Fibroblast of the conjunctiva (primary cell): ENCODE results near the gene LAD1.

Source experiments
- DNase-seq: peaks from one replicate; pipeline ENCODE4 v3.0.0-alpha.2; 2010; ENCODE audit warnings: low read depth

The LAD1 gene

DNA sequence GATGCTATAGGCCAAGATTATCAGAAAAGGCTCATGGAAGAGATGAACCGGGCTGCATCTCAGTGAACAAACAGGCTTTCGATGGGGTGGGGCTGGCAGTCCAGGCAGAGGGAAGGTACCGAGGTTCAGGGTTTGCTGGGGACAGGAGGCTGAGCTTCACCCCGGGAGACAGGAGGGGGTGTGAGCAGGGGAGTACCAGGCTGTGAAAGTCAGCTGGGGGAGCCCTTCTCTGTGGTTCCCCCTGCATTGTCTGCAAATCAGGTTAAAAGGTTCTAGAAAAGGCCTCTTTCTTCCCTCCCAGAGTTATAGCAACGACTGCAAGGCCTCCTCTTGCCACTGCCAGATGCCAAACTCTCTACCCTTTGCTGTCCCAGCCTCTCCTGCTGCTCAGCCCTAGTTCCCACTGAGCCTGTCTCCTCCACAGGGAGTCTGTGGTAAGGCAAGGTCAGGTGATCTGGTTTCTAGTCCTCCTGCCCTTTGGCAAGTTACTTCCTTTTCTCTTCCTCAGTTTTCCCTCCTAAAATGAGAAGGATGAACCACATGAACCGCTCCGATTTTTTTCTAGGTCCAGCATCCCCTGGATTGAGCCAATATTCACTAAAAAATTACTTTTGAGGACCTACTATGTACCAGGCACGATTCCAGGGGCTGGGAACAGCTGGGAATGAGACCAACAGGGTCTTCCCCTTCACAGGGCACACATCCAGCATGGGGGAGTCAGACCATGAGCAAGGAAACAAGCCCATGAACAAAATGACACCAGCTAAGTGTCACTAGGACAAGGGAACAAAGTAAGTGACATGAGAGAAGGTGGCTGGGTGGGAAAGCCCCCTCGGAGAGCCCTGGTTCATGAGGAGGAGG lies 7.2 kb downstream of the LAD1 start:
- DNase-seq: no peak

DNA sequence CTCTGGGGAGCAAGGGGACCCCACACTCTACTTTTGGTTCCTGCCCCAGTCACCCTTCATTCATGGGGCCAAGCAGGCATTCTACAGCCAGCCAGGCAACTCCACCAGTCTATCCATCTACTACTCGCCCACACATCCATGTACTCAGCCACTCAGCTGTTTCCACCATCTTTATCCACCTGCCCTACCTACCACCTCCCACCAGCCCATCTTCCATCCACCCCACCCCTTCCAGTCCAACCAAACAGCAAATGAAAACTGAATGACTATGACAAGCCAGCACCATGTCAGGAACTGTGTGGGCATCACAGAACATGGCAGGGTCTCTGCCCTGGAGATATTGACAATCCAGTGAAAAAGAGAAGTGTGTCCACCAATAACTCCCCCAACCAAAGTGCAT lies 7.9 kb downstream of the LAD1 start:
- no peak for DNase-seq

DNA sequence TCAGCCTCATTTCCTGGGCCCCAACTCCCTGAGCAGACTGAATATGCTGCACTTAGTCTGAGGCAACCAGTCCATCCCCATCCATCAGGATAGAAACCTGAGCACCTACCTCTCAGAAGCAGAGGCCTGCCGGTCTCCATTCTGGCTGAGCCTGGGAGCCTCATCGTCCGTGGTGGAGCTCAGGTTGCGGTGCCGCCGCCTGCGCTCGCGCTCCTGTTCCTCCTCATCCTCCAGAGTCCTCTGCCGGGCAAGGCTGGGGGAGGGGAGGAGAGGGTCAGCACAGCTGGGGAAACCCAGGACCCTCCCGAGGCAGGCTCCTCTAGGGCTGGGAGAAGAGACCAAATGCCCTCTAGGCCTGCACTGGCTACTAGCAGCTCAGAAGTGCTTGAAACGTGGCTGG lies 10.1 kb downstream of the LAD1 start:
- no peak for DNase-seq

DNA sequence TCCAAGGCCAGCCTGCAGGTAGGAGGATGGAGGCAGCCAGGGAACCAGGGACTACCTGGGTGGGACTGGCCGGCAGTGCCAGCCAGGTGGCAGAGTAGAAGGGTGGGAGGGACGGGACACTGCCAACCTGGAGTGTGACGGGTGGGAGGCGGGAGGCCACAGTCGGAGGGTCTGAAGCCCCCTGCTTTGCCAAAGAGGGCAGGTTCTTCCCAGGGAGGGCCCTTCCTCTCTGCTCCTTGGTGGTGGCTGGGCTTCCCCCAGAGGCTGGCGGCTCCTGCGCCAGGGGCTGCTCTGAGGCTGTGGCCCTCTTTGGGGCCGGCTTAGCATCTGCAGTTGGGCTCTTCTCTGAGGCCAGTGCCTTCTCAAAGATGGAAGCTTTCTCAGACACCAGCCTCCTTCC lies 12.9 kb downstream of the LAD1 start:
- DNase-seq: no peak

DNA sequence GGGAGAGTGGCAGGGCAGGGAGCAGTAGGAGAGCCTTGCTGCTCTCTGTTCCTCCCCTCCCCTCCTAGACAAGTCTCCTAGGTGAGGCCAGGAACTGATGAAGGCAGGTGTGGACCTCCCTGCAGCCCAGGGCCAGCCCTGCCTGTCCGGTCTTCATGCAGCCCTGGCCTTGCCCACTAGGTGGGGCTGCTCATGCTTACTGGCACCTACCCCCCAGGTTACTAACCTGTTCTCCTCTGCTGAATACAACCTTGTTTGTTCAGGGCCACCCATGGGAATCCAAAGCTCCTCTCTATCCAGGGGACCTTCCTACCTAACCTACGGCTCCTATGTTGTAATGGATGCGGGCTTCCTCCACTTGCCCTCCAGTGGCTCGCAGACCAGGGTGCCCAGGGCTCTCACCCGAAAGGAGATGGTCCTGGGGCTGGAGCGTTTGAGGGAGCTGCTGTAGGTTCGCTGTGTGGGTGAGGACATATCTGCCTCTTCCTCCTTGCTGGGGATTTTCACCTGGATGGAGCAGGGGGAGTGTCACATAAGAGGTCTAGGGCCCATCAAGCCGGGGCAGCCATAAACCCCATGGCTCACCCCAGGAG lies 13.7 kb downstream of the LAD1 start:
- DNase-seq: no peak

DNA sequence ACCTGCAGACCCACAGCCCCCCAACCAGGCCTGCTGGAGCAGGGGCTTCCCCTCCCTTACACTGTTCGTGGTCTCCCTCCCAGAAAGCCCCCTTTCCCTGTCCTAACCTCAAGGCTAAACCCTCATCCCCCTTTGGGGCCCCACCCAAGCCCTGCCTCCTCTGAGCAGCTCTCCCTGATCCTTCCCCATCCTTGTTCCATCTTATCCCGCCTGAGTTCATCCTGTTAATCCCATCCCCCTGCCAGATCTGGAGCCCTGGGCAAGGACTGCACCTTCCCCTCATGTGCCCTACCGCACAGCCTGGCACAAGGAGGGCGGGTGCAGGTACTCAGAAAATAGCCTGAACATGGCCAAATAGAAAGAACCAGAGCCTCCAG lies 14.7 kb downstream of the LAD1 start:
- DNase-seq: no peak

DNA sequence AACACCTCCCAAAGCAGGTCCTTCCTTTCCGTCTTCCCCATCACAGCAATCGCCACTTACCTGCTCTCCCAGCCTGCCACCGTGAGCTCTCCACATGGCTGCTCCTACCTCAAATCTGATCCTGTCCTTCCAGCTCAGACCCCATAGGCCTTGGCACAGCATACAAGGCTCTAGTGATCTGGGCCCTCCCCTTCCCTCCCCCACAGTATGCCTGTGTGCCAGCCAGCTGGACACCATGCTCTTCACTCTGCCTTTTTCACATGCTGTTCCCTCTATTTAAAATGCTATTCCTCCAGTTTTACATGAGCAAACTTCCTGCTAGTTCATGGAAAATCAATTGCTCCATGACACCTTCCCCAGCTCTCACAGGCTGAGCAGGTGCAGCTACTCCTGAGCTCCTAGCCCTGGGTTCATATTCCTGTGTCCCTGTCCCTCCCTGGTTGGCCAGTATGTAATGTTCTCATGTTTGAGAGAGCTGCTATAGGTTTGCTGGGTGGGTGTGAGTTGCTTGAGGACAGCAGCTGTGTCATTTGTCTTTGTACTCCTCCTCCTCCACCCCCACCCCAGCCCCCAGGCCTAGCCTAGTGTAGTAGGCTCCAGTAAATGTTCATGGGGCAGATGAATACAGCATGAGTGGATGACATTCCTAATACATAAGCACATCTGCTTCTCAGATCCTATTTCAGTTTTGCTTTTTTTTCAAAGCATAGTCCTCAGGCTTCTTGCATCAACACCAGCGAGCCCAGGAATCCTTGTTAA lies 15.3 kb downstream of the LAD1 start:
- peak; percentile 85 for DNase-seq

DNA sequence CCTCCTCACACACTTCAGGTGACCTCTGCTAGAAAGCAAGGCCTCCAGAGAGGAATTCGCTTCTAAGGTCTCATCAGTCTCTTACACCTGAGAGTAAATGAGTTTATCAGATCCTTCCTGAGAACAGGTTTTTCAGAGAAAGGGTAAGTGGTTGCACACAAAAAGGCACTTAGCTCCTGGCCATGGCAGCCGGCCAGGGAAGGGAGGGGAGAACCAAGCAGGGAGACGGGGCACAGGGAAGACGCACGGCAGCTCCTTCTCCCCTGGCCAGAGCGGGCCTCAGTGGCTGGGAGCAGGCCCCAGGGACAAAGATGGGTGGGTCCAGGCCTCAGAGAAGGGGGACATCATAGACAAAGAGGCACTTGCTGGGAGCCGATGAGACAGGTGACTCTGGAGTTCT lies 18.0 kb downstream of the LAD1 start:
- DNase-seq: no peak

DNA sequence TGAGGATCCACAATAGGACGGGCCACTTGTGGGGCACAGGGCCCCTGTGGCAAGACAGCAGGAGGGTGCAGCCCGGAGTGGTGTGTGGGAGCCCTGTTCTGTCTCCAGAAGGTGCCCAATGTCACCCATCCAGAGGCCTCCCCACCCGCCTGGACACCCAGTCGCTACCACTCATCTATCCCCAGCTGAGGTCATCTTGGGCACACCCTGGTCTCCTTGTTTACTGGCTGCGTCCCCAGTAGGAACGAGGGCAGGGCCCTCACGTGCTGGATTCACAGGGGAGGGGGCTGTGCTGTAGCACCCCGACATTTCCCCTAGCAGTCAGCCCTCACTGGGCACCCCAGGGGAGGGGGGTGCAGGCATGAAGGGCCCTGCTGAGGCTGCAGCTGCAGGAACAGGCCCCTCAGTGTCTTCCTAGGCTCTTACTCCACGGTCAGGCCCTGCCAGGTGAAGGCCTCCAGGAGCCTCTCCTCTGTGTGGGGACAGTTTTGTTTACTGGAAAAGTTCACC lies 19.3 kb downstream of the LAD1 start:
- no peak for DNase-seq

DNA sequence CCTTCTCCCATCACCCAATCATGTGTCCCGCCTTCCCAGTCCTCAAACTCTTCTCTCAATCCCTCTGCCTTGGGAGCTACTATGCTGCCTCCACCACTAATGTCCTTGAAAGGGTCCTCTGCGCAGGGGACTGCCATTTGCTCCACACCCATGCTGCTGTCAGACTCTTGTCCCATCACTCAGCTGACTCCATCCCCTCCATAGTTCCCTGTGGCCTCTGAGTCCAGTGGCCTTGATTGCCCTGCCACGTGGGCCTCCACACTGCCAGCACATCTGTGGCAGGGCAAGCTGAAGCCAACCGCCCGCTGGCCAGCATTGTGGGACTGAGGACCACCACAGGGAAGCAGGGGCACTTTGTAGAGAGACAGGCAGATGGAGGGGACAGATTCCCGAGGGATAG lies 20.3 kb downstream of the LAD1 start:
- DNase-seq: no peak

DNA sequence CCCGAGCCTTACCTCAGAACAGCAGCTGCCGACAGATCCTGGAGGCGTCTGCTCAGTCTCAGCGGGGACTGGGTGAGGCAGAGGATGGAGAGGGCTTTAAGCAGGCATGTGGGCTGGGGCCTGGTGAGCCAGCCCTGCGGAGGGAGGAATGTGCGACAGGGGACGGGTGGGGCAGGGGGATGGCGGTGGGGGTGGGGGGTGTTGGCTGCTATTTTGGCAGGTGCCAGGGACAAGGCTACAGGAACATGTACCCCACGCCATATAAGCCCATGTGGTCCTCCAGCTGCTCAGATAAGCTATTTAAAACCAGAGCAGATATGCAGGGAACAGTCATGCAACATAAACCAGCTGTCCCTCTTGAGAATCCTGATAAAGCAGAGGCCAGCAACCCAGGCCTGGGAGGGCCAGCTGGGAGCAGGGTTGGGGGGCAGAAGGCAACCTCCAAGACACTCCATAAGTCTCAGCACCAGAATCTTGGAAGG lies 21.5 kb downstream of the LAD1 start, which contains the start of gene TNNT2:
Gene TNNT2, minus strand, starts transcription at position 70 of the 482 bp plus-strand sequence. CDS start 4,426 bp downstream, outside the sequence.
- no peak for DNase-seq

DNA sequence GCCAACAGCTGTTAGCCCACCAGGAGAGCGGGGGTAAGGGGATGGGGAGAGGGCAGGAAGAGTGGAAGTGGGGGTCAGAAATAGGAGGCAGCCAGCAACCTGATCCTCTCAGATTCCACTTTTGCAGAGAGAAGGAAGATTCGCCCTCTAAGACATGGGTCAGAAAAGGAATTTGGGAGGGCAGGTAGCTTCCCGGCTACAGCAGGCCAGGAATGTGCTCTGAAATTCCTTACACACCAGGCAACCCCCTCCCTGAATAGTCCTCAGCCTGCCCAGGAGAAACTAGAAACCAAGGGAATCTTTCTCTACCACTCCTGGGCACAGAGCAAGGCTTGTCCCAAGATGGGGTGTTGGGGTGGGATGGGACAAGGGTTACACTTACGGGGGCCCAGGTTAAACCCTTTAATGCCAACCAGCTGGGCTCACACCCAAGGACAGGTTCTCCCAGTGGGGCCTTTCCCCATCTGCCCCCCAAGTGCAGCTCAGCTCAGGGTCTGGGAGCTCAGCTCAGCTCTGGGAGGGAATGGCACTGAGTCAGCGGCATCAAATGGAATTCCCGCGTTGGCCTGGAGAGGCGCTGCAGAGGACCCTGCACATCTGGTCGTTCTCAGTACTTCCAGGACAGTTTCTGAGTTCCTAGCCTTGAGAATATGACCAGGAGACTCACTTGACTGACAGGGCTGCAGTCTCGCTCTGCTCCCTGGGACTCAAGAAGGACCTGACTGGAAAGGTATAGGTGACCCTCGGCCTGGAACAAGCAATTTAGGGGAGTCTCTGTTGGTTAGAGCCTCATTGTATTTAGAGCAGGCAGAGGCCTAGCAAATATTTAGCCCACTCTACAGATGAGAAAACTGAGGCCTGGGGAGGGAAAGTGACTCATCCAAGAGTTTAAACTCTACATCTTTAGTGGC lies 22.4 kb downstream of the LAD1 start:
- no peak for DNase-seq

DNA sequence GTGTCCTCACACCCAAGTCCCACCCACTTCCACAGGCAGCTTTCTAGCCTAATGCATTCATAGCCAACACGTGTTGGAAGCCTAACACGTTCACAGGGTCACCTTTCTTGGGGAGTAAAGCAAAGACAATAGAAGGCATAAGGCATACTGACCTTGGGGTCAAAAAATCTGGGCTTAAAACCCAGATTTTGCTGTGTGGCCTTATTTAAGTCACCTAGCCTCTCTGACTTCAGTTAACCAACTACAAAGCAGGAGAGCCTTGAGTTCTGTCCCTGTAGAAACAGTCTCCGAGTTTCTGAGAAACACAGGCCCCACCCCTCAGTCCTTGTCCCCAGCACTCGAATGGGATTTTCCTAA lies 23.0 kb downstream of the LAD1 start:
- no peak for DNase-seq

DNA sequence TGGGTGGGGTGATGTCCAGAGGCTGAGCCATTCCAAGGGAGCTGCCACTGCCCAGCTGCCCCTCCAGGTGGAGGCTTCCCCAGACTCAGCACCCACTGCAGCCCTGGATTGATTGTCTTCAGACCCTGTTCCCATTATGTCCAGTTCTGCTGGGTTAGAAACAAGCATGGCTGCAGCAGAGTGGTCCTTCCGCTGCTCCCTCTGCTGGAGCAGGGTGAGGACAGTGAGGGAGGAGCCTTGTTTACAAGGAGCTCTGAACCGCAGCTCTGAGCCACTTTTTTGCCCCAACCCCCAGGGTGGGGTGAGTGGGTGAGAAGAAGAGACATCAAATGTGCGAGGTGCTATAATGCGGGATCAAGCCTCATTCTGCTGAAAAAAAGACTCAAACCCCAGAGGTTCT lies 24.0 kb downstream of the LAD1 start:
- no peak for DNase-seq

DNA sequence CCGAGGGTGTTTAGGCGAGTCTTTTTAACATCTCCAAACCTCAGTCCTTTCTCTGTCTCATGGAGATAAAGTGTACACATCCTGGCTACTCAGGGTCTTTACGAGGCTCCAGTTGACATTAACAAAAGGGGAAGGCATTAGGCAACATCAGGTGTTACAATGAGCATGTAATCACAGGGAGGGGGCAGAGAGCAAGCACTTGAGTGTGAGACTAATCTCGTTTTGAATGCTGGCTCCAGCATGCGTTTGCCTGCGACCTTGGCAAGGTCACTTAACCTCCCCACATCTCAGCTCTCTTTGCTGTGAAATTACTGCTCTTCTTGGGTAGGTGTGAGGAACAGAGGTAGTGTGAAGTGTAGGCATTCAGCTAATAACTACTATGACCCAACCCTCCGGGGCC lies 24.8 kb downstream of the LAD1 start:
- no peak for DNase-seq

DNA sequence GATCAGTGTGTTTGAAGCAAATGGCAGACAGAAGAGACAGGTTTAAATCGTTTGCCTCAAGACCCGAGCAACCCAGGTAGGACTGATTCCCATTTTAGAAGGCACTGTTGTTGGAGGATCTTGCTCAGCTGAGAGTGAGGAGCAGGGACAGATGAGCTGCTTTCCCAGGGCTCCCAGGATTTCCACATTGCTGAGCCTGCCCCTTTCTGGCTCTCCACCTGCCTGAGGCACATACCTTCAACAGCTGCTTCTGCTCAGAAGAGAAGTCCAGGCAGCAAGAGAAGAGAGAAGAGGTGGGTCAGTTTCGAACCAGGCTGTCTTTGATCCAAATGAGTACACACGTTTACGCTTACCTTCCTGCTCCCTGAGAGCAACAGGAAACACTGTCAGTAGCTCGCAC lies 27.3 kb downstream of the LAD1 start:
- DNase-seq: no peak

DNA sequence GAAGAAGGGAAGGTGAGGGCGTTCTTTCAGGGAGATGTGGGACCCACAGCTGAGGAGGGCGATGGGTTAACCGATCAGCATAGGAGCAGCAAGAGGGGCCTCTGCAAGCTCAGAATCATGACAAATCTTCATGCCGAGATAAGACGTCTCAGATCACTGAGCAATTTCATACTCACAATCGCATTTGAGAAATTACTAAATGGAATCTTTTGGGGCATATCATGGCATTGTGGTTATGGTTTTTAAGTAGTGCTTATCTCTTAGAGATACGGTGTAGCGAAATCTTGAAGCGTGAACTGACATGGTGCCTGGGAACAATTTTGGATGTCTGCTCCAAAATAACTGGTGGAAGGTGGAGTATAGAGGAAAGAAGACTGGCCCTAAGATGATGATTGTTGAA lies 27.8 kb downstream of the LAD1 start:
- no peak for DNase-seq

DNA sequence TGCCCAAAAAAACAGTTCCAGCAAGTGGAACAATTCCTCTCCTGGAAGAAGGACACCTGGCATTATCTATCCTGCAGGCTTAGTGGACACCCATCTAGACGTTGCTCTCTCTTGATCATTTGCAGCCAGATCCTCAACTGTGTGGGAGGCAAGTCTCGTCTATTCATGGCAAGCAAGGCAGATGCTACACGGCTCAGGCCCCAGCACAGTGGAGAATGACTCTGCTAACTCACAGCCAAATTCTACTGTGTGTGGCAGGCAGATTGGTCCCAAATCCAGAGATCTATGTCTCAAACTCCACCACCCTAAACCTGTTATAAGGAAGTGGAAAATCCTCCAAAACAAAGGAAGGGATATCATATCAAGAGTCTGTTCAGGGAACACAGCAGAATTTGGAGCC lies 28.6 kb downstream of the LAD1 start:
- no peak for DNase-seq

DNA sequence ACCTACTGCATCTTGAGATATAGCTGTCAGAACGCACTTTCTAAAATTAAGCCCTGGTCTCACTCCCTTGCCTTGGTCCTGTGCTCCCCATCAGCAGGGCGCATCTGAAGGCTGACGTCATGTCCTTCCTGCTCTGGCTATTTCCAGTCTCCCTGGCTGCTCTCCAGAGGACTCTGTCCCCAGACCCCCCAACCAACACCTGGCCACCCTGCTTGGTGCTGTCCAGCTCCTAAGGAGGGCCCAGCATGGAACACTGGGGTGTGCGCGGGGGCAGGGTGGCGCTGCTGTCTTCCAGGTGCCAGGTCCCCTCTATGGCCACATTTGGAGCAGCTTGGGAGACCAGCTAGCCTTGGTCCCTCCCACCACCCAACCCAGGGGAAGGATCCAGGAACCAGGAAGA lies 29.9 kb downstream of the LAD1 start:
- no peak for DNase-seq

DNA sequence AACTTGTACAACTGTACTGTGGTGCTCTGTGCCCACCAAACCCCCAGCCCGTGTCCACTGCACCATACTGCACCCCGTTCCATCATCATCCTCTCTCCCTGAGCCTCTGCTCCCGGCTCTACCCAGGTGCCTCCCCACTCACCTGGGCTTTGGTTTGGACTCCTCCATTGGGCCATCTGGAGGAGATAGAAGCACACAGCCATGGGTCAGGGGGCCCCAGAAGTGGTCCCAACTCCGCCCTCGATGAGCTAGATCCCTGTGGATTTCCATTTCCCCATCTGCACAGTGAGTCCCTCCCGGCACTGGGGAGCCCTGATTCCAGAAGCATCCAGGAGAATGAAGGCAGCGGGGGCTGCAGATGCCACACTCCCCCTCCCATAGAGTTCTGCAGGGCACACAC lies 32.4 kb downstream of the LAD1 start:
- no peak for DNase-seq

DNA sequence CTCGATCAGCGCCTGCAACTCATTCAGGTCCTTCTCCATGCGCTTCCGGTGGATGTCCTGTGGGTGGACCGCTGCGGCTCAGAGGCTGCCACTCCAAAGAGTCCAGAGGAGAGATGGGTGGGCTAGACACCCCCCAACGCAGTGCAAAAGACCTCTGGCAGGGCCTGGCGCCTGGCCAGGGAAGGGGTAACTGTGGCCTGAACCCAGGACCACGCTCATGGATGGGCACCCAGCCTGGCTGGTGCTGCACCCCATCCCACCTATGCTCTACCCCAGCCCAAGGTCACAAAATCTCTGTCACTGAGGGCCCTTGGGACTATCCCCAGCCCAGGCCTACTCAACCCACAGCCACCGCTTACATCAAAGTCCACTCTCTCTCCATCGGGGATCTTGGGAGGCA lies 33.9 kb downstream of the LAD1 start:
- DNase-seq: no peak

DNA sequence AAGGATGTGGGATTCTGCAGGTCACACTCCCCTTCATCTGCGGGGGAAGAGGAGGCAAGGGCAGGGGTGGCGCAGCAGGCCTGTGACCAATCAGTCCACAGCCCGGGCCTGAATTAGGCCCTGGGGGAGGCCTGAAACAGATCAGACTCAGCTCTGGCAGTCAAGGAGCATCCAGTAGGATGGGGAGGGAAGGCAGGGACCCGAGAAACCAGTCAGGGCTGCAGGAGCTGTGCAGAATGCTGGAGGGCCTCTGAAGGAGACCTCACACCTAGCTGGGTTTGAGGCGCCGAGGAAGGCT lies 34.4 kb downstream of the LAD1 start:
- no peak for DNase-seq
